ENCODE measurements around the gene TYMS. TPM values are rescaled to one million over a fixed set of nuclear protein-coding genes. Genes with fewer than 3 reads are reported as not detected.
A peak's percentile ranks its signal among the peaks of the same experiment; 100 is the strongest.

The TYMS gene
- total RNA-seq, 1 experiment from 2014 or later = 140 TPM

GRCh38 chr18:685438-685837, 28.0 kb downstream of the TYMS start:
- no peaks in the 10 kb centered on the region for H3K9me3 ChIP-seq (ENCODE audit: control insufficient read depth, low read depth, low read length)

More at GRCh38 chr18:685438-685837, 28.0 kb downstream of the TYMS start:
- Histone ChIP-seq H3K56ac (ENCODE audit: insufficient read length, low read depth, low read length) (no peak overlapping the region), H3K27me3 (ENCODE audit: insufficient read depth, low read length) (no peaks in the 10 kb centered on the region), H3K4ac (ENCODE audit: low read depth, low read length) (no peak overlapping the region), H3K23ac (ENCODE audit: insufficient read length, low read depth, low read length) (no peak overlapping the region), H3T11ph (ENCODE audit: low read length) (no peak overlapping the region), H3K4me1 (ENCODE audit: insufficient read depth, low read length) (peaks cover 6% of the 10 kb centered on the region; the same call in 1 of the 2 replicates), H3K79me1 (ENCODE audit: insufficient read depth, low read depth, low read length, poor library complexity, severe bottlenecking) (no peaks in the 10 kb centered on the region), H4K91ac (ENCODE audit: insufficient read length, low read depth, low read length) (no peak overlapping the region), H3K4me2 (ENCODE audit: insufficient read depth, insufficient read length, low read length) (no peak overlapping the region), H3K79me2 (ENCODE audit: insufficient read depth, low read length) (no peaks in the 10 kb centered on the region), H2BK120ac (ENCODE audit: low read depth, low read length, poor library complexity, severe bottlenecking) (no peak overlapping the region), H3K27ac (ENCODE audit: insufficient read length, low read depth, low read length) (no peak overlapping the region), H4K5ac (ENCODE audit: insufficient read length, low read depth, low read length) (no peak overlapping the region), H2BK15ac (ENCODE audit: low read depth, low read length) (no peak overlapping the region), H4K8ac (replicated peaks; ENCODE audit: insufficient read length, low read depth, low read length) (no peak overlapping the region), H4K20me1 (ENCODE audit: control insufficient read depth, insufficient read depth, insufficient read length) (no peaks in the 10 kb centered on the region), H2BK20ac (ENCODE audit: low read depth, low read length, poor library complexity, severe bottlenecking) (no peak overlapping the region), H3K18ac (ENCODE audit: insufficient read length, low read depth, low read length) (no peak overlapping the region), H3K23me2 (ENCODE audit: insufficient read length, low read depth, low read length, poor library complexity, severe bottlenecking) (no peaks in the 10 kb centered on the region), H3K14ac (ENCODE audit: insufficient read depth, low read length) (no peak overlapping the region), H2AFZ (ENCODE audit: low read length) (no peak overlapping the region), H2BK5ac (ENCODE audit: insufficient read length, low read length) (no peak overlapping the region), H2BK12ac (ENCODE audit: insufficient read length, low read depth, low read length) (no peak overlapping the region), H3K9ac (ENCODE audit: extremely low read depth, insufficient read length, low read length) (no peak overlapping the region), H2AK5ac (ENCODE audit: insufficient read length, low read length) (no peak overlapping the region)
- no peak for TF ChIP-seq CTCF (conservative IDR thresholded peaks at IDR 0.05)
- WGBS (ENCODE audit: extremely low coverage, insufficient read length, low lambda C conversion rate) = no CpG with 5 or more reads among the region's 3 CpGs
- H3K4me3 Mint-ChIP-seq = peak overlapping the region in 1 of 2 experiments; percentile 65; a peak in 1 of 5 replicates
- no peak for DNase-seq
- peaks cover 16% of the 10 kb centered on the region for H3K27me3 Mint-ChIP-seq (ENCODE audit: low read depth)
- peaks cover 10 to 44% (median 36%) of the 10 kb centered on the region in 3 experiments for H3K36me3 Mint-ChIP-seq (ENCODE audit: insufficient read depth in 1 of 3, low read depth in 3 of 3)
- H3K9me3 Mint-ChIP-seq = no peaks in the 10 kb centered on the region
- H3K27ac Mint-ChIP-seq = peak overlapping the region in 2 of 3 experiments; percentile 65 to 92; a peak in 2 of 7 replicates
- peaks cover 31 to 33% of the 10 kb centered on the region in 2 experiments for H3K4me1 Mint-ChIP-seq
